Keratinocyte (primary cell): ENCODE measurements around the gene ADCY10.

Experiments
- EZH2 ChIP-seq: IDR thresholded peaks from one replicate; pipeline ENCODE4 v1.6.1; 2012; ENCODE audit warnings: inconsistent platforms, mild to moderate bottlenecking, low read length, moderate library complexity
- TF ChIP-seq, protein P1 (sequence below), 3 experiments: IDR thresholded peaks in 1 of 3; conservative IDR thresholded peaks in 1 of 3; optimal IDR thresholded peaks in 1 of 3; 2 replicates in 2 of 3; 3 replicates in 1 of 3; pipeline versions ENCODE3 to v1.5.1; 2011; ENCODE audit warnings: low read length in 3 of 3, mild to moderate bottlenecking in 3 of 3, moderate library complexity in 2 of 3, control low read depth in 1 of 3, inconsistent platforms in 1 of 3; ENCODE audit not compliant: insufficient read depth in 2 of 3; ENCODE audit errors: extremely low read depth in 1 of 3

DNA sequence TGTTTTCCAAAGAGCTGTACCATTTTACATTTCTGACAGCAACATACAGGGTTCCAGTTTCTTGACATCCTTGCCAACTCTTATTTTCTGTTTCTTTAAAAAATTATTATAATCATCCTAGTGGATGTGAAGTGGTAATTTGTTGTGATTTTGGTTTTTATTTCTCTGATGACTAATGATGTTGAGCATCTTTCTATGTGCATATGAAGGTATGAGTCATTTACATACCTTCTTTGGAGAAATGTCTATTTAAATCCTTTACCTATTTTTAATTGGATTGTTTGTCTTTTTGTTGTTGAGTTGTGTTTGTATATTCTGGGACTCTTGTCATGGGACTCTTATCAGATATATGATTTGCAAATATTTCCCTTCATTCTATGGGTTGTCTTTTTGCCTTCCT, 43.8 kb upstream of the ADCY10 start:
- TF ChIP-seq, protein P1, sequence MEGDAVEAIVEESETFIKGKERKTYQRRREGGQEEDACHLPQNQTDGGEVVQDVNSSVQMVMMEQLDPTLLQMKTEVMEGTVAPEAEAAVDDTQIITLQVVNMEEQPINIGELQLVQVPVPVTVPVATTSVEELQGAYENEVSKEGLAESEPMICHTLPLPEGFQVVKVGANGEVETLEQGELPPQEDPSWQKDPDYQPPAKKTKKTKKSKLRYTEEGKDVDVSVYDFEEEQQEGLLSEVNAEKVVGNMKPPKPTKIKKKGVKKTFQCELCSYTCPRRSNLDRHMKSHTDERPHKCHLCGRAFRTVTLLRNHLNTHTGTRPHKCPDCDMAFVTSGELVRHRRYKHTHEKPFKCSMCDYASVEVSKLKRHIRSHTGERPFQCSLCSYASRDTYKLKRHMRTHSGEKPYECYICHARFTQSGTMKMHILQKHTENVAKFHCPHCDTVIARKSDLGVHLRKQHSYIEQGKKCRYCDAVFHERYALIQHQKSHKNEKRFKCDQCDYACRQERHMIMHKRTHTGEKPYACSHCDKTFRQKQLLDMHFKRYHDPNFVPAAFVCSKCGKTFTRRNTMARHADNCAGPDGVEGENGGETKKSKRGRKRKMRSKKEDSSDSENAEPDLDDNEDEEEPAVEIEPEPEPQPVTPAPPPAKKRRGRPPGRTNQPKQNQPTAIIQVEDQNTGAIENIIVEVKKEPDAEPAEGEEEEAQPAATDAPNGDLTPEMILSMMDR (optimal IDR thresholded peaks at IDR 0.05 in 1 of 3, IDR thresholded peaks at IDR 0.05 in 1 of 3, conservative IDR thresholded peaks at IDR 0.05 in 1 of 3; ENCODE audit: extremely low read depth in 1 of 3, insufficient read depth in 2 of 3, low read length in 3 of 3) = no peak
- TF ChIP-seq EZH2 = no peak
